K562 (cell line): Measurements from ENCODE around the gene CHN1.

ENCODE experiments used
- FOXA3 ChIP-seq, 2 experiments: fragments of 450-650 bp in 1 of 2; sonication (generic) in 1 of 2; formaldehyde crosslinking; IDR thresholded peaks in 1 of 2; conservative IDR thresholded peaks in 1 of 2; 2 replicates each; pipeline versions ENCODE4 v1.4.0 to v1.8.0; 2020 to 2022; ENCODE audit warnings: mild to moderate bottlenecking in 2 of 2, missing genetic modification reagents in 1 of 2
- HMGN3 ChIP-seq: IDR thresholded peaks from 2 replicates; pipeline ENCODE4 v1.6.1; 2011; ENCODE audit warnings: borderline replicate concordance, low read depth, mild to moderate bottlenecking, mixed read lengths, low read length; ENCODE audit not compliant: insufficient read length; ENCODE audit errors: extremely low read depth
- ZNF232 ChIP-seq: sonication (generic); formaldehyde crosslinking; IDR thresholded peaks from 2 replicates; pipeline ENCODE4 v1.8.0; 2022; ENCODE audit warnings: mild to moderate bottlenecking, missing genetic modification reagents

- no peak for TF ChIP-seq HMGN3
- no peak for TF ChIP-seq ZNF232
- TF ChIP-seq FOXA3 (CRISPR knock-in tag; conservative IDR thresholded peaks at IDR 0.05 in 1 of 2, IDR thresholded peaks at IDR 0.05 in 1 of 2) = no peak
Observed at GRCh38 chr2:174842496-174842895, 162.7 kb downstream of the CHN1 start.
